GM18858 (cell line): ENCODE data around the gene PLD1.

Source experiments
- ATAC-seq: cut with Tn5 transposase; IDR thresholded peaks from one replicate; pipeline ENCODE4 v1.9.1; 2021; ENCODE audit not compliant: unreplicated experiment

Gene PLD1

GRCh38 chr3:171837698-171838097 lies 27.4 kb upstream of the PLD1 start:
- ATAC-seq = no peak

GRCh38 chr3:171836855-171837254 lies 26.6 kb upstream of the PLD1 start:
- ATAC-seq = no peak

GRCh38 chr3:171835613-171836012 lies 25.3 kb upstream of the PLD1 start:
- ATAC-seq = no peak

GRCh38 chr3:171835116-171835515 lies 24.8 kb upstream of the PLD1 start:
- no peak for ATAC-seq

- no peak for ATAC-seq
These were observed 24.1 kb upstream of the PLD1 start for GRCh38 chr3:171834461-171834801.

- peak; percentile 58 for ATAC-seq
These were observed 23.6 kb upstream of the PLD1 start for GRCh38 chr3:171833789-171834460.

GRCh38 chr3:171832989-171833388 lies 22.7 kb upstream of the PLD1 start:
- ATAC-seq = no peak

- no peak for ATAC-seq
These were observed 21.7 kb upstream of the PLD1 start for GRCh38 chr3:171831936-171832335.

- ATAC-seq = no peak
These were observed 20.2 kb upstream of the PLD1 start for GRCh38 chr3:171830518-171830875.

- peak; percentile 47 for ATAC-seq
These were observed 19.7 kb upstream of the PLD1 start for GRCh38 chr3:171829841-171830517.

GRCh38 chr3:171828902-171829770 lies 18.9 kb upstream of the PLD1 start:
- ATAC-seq = no peak

- ATAC-seq = no peak
These were observed 17.7 kb upstream of the PLD1 start for GRCh38 chr3:171827836-171828458.

GRCh38 chr3:171827385-171827784 lies 17.1 kb upstream of the PLD1 start:
- no peak for ATAC-seq

GRCh38 chr3:171825222-171825828 lies 15.0 kb upstream of the PLD1 start:
- no peak for ATAC-seq

- no peak for ATAC-seq
These were observed 14.5 kb upstream of the PLD1 start for GRCh38 chr3:171824824-171825221.

GRCh38 chr3:171824116-171824515 lies 13.8 kb upstream of the PLD1 start:
- no peak for ATAC-seq

GRCh38 chr3:171822431-171823106 lies 12.3 kb upstream of the PLD1 start:
- peak; percentile 39 for ATAC-seq

- ATAC-seq = no peak
These were observed 11.6 kb upstream of the PLD1 start for GRCh38 chr3:171821778-171822358.

GRCh38 chr3:171821044-171821443 lies 10.8 kb upstream of the PLD1 start:
- ATAC-seq = no peak
